ENCODE results near the gene ZMYM4.

ZMYM4 gene

GRCh38 chr1:35270836-35271235 lies 2.3 kb downstream of the ZMYM4 start:
- no peak for TF ChIP-seq CTCF (conservative IDR thresholded peaks at IDR 0.05; ENCODE audit: control insufficient read depth, insufficient read depth, low read depth, low read length)

GRCh38 chr1:35274197-35274596 lies 5.7 kb downstream of the ZMYM4 start:
- no peak for DNase-seq (ENCODE audit: low read depth)
- no peak overlapping the region for H3K4me3 ChIP-seq (ENCODE audit: control insufficient read depth, low read depth, low read length)
- no peak for TF ChIP-seq CTCF (conservative IDR thresholded peaks at IDR 0.05; ENCODE audit: control insufficient read depth, insufficient read depth, low read depth, low read length)

More at GRCh38 chr1:35270836-35271235, 2.3 kb downstream of the ZMYM4 start:
- H3K4me3 ChIP-seq (ENCODE audit: control insufficient read depth, low read depth, low read length) = no peak overlapping the region
- DNase-seq (ENCODE audit: low read depth) = no peak

- peak; percentile 86 for DNase-seq (ENCODE audit: low read depth)
- no peak overlapping the region for H3K4me3 ChIP-seq (ENCODE audit: control insufficient read depth, low read depth, low read length)
- no peak for TF ChIP-seq CTCF (conservative IDR thresholded peaks at IDR 0.05; ENCODE audit: control insufficient read depth, insufficient read depth, low read depth, low read length)
These were observed 10.5 kb downstream of the ZMYM4 start for GRCh38 chr1:35278886-35279554.

GRCh38 chr1:35279555-35279904 lies 11.0 kb downstream of the ZMYM4 start:
- H3K4me3 ChIP-seq (ENCODE audit: control insufficient read depth, low read depth, low read length) = no peak overlapping the region
- DNase-seq (ENCODE audit: low read depth) = no peak
- no peak for TF ChIP-seq CTCF (conservative IDR thresholded peaks at IDR 0.05; ENCODE audit: control insufficient read depth, insufficient read depth, low read depth, low read length)

- H3K4me3 ChIP-seq (ENCODE audit: control insufficient read depth, low read depth, low read length) = no peak overlapping the region
- TF ChIP-seq CTCF (conservative IDR thresholded peaks at IDR 0.05; ENCODE audit: control insufficient read depth, insufficient read depth, low read depth, low read length) = no peak
- no peak for DNase-seq (ENCODE audit: low read depth)
These were observed 11.5 kb downstream of the ZMYM4 start for GRCh38 chr1:35280006-35280405.

- TF ChIP-seq CTCF (conservative IDR thresholded peaks at IDR 0.05; ENCODE audit: control insufficient read depth, insufficient read depth, low read depth, low read length) = no peak
- DNase-seq (ENCODE audit: low read depth) = no peak
- H3K4me3 ChIP-seq (ENCODE audit: control insufficient read depth, low read depth, low read length) = no peak overlapping the region
These were observed 13.1 kb downstream of the ZMYM4 start for GRCh38 chr1:35281565-35281964.

GRCh38 chr1:35282172-35282571 lies 13.7 kb downstream of the ZMYM4 start:
- no peak for TF ChIP-seq CTCF (conservative IDR thresholded peaks at IDR 0.05; ENCODE audit: control insufficient read depth, insufficient read depth, low read depth, low read length)
- DNase-seq (ENCODE audit: low read depth) = no peak
- no peak overlapping the region for H3K4me3 ChIP-seq (ENCODE audit: control insufficient read depth, low read depth, low read length)

Measured in fibroblast of mammary gland (primary cell).